Muscle layer of duodenum (tissue), 2 donors: ENCODE data around the gene KDM4C.

Experiments
- H3K27ac ChIP-seq: one replicate; pipeline ENCODE4 v1.7.0; 2013; ENCODE audit warnings: mild to moderate bottlenecking, low read length
- H3K27me3 ChIP-seq: one replicate; pipeline ENCODE4 v1.7.0; 2013; ENCODE audit warnings: low read depth, mild to moderate bottlenecking, control low read depth, low read length
- H3K36me3 ChIP-seq, 2 donors: one replicate each; pipeline ENCODE4 v1.7.0; 2013; ENCODE audit warnings: low read length in 2 of 2, control low read depth in 1 of 2, mild to moderate bottlenecking in 1 of 2; ENCODE audit not compliant: insufficient read depth in 2 of 2, control insufficient read depth in 1 of 2
- H3K4me1 ChIP-seq, 2 donors: one replicate each; pipeline ENCODE4 v1.7.0; 2013; ENCODE audit warnings: low read length in 2 of 2, mild to moderate bottlenecking in 2 of 2, control low read depth in 1 of 2, moderate library complexity in 1 of 2; ENCODE audit not compliant: insufficient read depth in 2 of 2, control insufficient read depth in 1 of 2
- H3K4me3 ChIP-seq, 2 donors: one replicate each; pipeline ENCODE4 v1.7.0; 2013; ENCODE audit warnings: low read length in 2 of 2, low read depth in 1 of 2, mild to moderate bottlenecking in 1 of 2
- H3K9me3 ChIP-seq, 2 donors: one replicate each; pipeline ENCODE4 v1.7.0; 2013; ENCODE audit warnings: low read length in 2 of 2, control low read depth in 1 of 2, mild to moderate bottlenecking in 1 of 2; ENCODE audit not compliant: control insufficient read depth in 1 of 2
- donor health status: healthy.

KDM4C gene

DNA sequence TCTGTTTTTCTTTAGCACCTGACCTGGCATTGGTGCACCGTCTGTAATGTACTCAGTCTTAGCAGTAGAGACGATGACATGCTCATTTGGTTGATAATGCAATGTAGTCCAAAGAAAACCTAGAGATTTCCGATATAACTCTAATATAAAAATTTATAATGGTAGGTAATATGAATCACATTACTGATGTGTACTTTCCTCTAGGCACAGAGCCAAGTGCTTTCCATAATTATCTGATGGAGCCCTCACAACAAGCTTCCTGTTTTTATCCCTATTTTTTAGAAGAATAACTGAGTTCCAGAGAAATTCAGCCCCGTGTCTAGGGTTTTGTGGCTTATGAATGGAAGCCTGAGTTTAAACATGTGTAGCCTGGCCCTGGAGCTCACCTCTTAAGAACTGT, 53.7 kb downstream of the KDM4C start:
- Histone ChIP-seq H3K27ac (no peak overlapping the region), H3K4me3 (no peak overlapping the region), H3K4me1 (no peaks in the 10 kb centered on the region), H3K9me3 (no peaks in the 10 kb centered on the region), H3K27me3 (no peaks in the 10 kb centered on the region), H3K36me3 (peaks cover 0 to 6% of the 10 kb centered on the region in 2 donors)

GRCh38 chr9:6816581-6816980, 58.8 kb downstream of the KDM4C start:
- no peaks in the 10 kb centered on the region for H3K9me3 ChIP-seq
- no peak overlapping the region for H3K27ac ChIP-seq
- no peaks in the 10 kb centered on the region for H3K27me3 ChIP-seq
- H3K4me1 ChIP-seq, result no peaks in the 10 kb centered on the region
- H3K4me3 ChIP-seq, result no peak overlapping the region
- H3K36me3 ChIP-seq, result peaks cover 0 to 6% of the 10 kb centered on the region in 2 donors

- Histone ChIP-seq H3K4me3 (no peak overlapping the region), H3K4me1 (no peaks in the 10 kb centered on the region), H3K36me3 (peaks cover 8 to 11% of the 10 kb centered on the region in 2 donors), H3K9me3 (no peaks in the 10 kb centered on the region), H3K27ac (no peak overlapping the region), H3K27me3 (no peaks in the 10 kb centered on the region)
Observed at GRCh38 chr9:6818292-6818922, 60.6 kb downstream of the KDM4C start.

DNA sequence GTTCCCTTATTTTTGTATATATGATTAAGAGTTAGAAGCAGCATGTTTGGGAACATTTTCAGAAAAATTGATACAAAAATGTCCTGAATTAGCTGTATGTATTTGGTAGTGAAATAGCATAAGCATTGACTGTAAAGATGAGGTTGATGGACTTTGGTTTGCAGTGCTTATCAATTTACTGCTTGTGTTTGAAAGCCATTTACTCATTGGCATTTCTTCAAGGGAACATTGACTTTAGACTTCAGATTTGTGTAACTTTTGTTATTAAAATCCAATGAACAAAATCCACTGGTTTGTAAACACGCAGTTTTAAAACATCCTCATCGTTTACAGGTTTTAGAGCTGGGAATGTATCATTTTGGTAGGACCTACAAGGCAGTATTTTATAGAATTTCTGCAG, 61.3 kb downstream of the KDM4C start:
- Histone ChIP-seq H3K4me1 (no peaks in the 10 kb centered on the region), H3K36me3 (peaks cover 14 to 15% of the 10 kb centered on the region in 2 donors), H3K27me3 (no peaks in the 10 kb centered on the region), H3K4me3 (no peak overlapping the region), H3K27ac (no peak overlapping the region), H3K9me3 (no peaks in the 10 kb centered on the region)

- H3K27ac ChIP-seq, result no peak overlapping the region
- H3K36me3 ChIP-seq, result peaks cover 15% of the 10 kb centered on the region in 2 donors
- no peaks in the 10 kb centered on the region for H3K9me3 ChIP-seq
- no peak overlapping the region for H3K4me3 ChIP-seq
- H3K4me1 ChIP-seq, result no peaks in the 10 kb centered on the region
- no peaks in the 10 kb centered on the region for H3K27me3 ChIP-seq
Observed at GRCh38 chr9:6819529-6819928, 61.8 kb downstream of the KDM4C start.

DNA sequence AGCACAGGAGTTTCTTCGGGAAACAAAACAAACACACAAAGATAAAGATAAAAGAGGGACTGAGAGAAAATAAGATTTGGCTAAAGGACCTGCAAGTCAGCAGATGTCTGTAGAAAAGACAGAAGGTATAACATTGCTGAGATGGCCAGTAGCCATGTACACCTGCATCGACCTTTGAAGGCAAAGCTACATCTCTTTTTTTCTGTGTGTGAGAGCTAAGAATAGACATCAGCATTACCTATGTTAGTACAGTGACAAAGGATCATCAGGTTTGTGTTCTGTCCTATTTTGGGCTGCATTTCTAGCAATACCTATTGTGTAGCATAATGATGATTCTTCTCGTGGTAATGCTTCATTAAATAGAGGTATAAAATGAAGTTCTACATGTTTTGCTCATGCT, 64.9 kb downstream of the KDM4C start:
- Histone ChIP-seq H3K4me3 (no peak overlapping the region), H3K4me1 (no peaks in the 10 kb centered on the region), H3K27me3 (no peaks in the 10 kb centered on the region), H3K9me3 (no peaks in the 10 kb centered on the region), H3K36me3 (peaks cover 10 to 18% of the 10 kb centered on the region in 2 donors), H3K27ac (no peak overlapping the region)

DNA sequence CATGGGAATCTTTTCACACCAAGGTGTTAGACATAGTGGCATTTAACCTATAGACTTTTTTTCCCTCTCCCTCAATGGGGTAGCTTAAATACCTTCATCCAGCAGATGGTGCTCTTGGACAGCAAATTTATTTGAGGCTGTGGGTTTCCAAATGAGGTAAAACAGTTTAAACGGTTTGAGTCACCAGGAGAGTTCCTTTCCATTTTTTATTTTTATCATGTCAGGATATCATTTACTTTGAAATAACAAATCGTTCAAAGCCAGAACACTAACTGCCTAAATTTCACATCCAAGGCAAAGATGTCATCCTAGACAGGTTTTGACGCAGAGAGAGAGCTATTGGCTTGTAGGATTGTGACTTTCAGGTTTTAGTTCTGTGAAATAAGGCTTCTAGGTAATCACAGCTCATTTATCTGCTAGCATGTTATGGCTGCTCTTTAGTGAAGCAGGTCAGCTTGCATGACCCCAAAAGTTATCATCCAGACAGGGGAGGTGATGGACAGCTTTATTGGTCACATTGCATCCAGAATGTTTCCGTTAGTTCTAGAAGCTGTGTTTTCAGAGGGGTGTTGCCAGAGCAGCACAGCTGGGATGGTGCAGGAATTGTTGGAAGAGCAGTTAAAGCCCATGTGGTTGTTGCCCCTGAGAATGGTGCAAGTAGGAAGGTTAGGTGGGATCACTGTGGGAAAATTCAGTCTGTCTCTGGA, 69.8 kb downstream of the KDM4C start:
- no peak overlapping the region for H3K4me3 ChIP-seq
- H3K36me3 ChIP-seq, result peaks cover 17 to 18% of the 10 kb centered on the region in 2 donors
- H3K27me3 ChIP-seq, result no peaks in the 10 kb centered on the region
- no peak overlapping the region for H3K27ac ChIP-seq
- H3K4me1 ChIP-seq, result no peaks in the 10 kb centered on the region
- H3K9me3 ChIP-seq, result peaks cover 0 to 4% of the 10 kb centered on the region in 2 donors

- Histone ChIP-seq H3K36me3 (peaks cover 6 to 7% of the 10 kb centered on the region in 2 donors), H3K27ac (no peak overlapping the region), H3K9me3 (peaks cover 0 to 4% of the 10 kb centered on the region in 2 donors), H3K27me3 (no peaks in the 10 kb centered on the region), H3K4me3 (no peak overlapping the region), H3K4me1 (no peaks in the 10 kb centered on the region)
Observed at GRCh38 chr9:6829027-6829426, 71.3 kb downstream of the KDM4C start.

DNA sequence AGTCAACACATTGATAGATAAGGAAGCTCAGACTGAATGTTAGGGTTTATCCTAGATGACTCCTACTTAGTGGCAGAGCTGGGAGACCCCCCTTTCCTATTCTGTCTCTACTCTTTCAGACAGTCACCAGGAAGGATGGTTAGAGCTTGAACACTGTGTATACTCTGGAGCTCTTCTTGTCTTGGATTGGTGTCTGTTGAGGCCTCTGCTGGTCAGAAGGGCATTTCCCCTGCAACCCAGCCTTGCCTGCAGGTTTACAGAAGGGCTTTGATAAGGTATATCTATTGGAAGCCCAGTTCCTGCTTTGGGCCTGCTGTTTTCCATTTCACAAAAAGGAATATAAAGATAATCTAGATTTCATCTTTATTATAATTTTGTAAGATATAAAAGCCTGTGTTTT, 71.8 kb downstream of the KDM4C start:
- H3K27ac ChIP-seq, result no peak overlapping the region
- H3K27me3 ChIP-seq, result no peaks in the 10 kb centered on the region
- no peak overlapping the region for H3K4me3 ChIP-seq
- peaks cover 0 to 4% of the 10 kb centered on the region in 2 donors for H3K9me3 ChIP-seq
- H3K4me1 ChIP-seq, result no peaks in the 10 kb centered on the region
- peaks cover 4 to 10% of the 10 kb centered on the region in 2 donors for H3K36me3 ChIP-seq

DNA sequence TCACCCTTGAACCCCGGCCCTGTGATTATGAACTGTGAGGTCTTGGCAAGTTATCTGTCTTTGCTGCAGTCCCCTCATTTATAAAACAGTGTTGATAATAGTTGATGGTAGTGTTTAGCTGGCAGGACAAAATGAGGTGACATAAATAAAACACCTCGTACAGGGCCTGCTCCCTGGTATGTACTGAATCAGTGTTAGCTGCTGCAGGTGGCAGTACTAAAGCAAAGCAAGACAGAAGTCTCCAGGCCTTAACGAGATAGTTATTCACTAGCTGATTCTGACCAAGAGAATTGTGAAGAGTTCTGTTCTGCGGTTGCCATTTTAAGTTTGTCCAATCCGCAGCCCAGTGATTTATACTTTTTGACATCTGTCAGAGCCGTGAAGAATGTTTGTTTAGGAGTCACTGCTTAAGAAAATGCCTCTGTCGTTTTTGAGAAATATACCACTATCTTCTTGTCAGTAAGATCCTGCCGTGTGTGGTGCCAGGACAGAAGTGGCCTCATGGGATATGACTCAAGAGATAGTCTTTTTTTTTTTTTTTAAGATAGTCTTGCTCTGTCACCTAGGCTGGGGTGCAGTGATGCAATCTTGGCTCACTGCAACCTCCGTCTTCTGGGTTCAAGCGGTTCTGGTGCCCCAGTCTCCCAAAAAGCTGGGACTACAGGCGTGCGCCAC, 75.9 kb downstream of the KDM4C start:
- Histone ChIP-seq H3K36me3 (peaks cover 0 to 18% of the 10 kb centered on the region in 2 donors), H3K4me1 (no peaks in the 10 kb centered on the region), H3K27me3 (no peaks in the 10 kb centered on the region), H3K4me3 (no peak overlapping the region), H3K9me3 (peaks cover 0 to 4% of the 10 kb centered on the region in 2 donors), H3K27ac (no peak overlapping the region)

- Histone ChIP-seq H3K36me3 (peaks cover 0 to 18% of the 10 kb centered on the region in 2 donors), H3K4me1 (no peaks in the 10 kb centered on the region), H3K27ac (no peak overlapping the region), H3K4me3 (no peak overlapping the region), H3K27me3 (no peaks in the 10 kb centered on the region), H3K9me3 (peaks cover 0 to 4% of the 10 kb centered on the region in 2 donors)
Observed at GRCh38 chr9:6834306-6834705, 76.5 kb downstream of the KDM4C start.
